ENCODE results near the gene EBI3. TPM values are rescaled to one million over a fixed set of nuclear protein-coding genes. Genes with fewer than 3 reads are reported as not detected.
A peak's percentile ranks its signal among the peaks of the same experiment; 100 is the strongest.

Gene EBI3
- total and polyA plus RNA-seq, 2 of the 13 experiments (the other 11 are each of a cell fraction or from before 2014, with no cell fraction given): 3.4 TPM; not detected in 1

DNA sequence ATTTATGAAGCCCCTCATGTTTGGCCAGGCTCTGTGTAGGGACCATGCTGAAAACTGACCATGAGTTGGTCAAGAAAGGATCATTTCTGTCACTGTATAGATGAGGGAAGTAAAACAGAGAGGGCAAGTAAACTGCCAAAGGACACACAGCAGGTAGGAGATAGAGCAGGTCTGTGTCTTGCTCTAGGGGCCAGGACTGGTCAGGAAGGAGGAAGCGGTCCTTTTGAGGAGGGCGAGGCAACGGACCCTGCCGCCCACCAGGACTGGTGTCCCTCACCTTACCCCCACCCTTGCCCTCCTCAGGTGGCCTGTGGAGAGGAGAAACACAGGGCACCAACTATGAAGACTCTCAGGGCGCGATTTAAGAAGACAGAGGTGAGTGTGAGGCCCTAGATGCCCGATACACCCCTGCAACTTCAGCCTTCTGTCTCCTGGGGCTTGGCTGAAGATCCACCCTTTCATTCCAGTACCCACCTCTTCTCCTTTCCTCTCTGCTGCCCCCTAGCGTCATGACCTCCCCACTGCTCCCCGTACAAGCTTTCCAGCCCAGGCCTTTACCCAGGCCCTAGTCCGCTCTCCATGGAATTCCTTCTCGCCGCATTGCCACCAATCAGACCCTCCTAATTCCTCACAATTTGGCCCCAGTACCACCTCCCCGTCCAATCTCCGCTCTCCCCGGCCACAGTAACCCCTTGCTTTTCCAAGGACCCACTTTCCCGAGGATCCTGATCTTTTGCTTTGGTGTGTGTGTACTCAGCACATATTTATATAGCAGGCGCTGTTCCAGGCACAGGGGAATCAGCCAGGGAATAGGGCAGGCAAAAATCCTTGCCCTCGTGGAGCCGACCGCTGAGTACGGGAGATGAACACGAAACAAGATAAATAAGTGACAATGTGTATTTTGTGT is 43.0 kb upstream of the EBI3 start (continued):
- peak; percentile 81 for TF ChIP-seq PHF5A (CRISPR knock-in tag; IDR thresholded peaks at IDR 0.05; ENCODE audit: low read depth, unreplicated experiment)
- no peak for TF ChIP-seq CENPT (CRISPR knock-in tag; IDR thresholded peaks at IDR 0.05; ENCODE audit: low read depth)
- 0 out of 2 replicates have a peak, but pooled peaks have one; percentile 33 for TF ChIP-seq ZNF878 (CRISPR knock-in tag; IDR thresholded peaks at IDR 0.05)
- TF ChIP-seq, protein P1, sequence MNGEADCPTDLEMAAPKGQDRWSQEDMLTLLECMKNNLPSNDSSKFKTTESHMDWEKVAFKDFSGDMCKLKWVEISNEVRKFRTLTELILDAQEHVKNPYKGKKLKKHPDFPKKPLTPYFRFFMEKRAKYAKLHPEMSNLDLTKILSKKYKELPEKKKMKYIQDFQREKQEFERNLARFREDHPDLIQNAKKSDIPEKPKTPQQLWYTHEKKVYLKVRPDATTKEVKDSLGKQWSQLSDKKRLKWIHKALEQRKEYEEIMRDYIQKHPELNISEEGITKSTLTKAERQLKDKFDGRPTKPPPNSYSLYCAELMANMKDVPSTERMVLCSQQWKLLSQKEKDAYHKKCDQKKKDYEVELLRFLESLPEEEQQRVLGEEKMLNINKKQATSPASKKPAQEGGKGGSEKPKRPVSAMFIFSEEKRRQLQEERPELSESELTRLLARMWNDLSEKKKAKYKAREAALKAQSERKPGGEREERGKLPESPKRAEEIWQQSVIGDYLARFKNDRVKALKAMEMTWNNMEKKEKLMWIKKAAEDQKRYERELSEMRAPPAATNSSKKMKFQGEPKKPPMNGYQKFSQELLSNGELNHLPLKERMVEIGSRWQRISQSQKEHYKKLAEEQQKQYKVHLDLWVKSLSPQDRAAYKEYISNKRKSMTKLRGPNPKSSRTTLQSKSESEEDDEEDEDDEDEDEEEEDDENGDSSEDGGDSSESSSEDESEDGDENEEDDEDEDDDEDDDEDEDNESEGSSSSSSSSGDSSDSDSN (CRISPR knock-in tag; IDR thresholded peaks at IDR 0.05): peak; percentile 32; the same call in 1 of the 2 replicates
- no peak for TF ChIP-seq ARNT (IDR thresholded peaks at IDR 0.05)
- TF ChIP-seq SMC3 (IDR thresholded peaks at IDR 0.05; ENCODE audit: low read length): peak; percentile 63; the same call in 1 of the 2 replicates
- TF ChIP-seq, protein P2, sequence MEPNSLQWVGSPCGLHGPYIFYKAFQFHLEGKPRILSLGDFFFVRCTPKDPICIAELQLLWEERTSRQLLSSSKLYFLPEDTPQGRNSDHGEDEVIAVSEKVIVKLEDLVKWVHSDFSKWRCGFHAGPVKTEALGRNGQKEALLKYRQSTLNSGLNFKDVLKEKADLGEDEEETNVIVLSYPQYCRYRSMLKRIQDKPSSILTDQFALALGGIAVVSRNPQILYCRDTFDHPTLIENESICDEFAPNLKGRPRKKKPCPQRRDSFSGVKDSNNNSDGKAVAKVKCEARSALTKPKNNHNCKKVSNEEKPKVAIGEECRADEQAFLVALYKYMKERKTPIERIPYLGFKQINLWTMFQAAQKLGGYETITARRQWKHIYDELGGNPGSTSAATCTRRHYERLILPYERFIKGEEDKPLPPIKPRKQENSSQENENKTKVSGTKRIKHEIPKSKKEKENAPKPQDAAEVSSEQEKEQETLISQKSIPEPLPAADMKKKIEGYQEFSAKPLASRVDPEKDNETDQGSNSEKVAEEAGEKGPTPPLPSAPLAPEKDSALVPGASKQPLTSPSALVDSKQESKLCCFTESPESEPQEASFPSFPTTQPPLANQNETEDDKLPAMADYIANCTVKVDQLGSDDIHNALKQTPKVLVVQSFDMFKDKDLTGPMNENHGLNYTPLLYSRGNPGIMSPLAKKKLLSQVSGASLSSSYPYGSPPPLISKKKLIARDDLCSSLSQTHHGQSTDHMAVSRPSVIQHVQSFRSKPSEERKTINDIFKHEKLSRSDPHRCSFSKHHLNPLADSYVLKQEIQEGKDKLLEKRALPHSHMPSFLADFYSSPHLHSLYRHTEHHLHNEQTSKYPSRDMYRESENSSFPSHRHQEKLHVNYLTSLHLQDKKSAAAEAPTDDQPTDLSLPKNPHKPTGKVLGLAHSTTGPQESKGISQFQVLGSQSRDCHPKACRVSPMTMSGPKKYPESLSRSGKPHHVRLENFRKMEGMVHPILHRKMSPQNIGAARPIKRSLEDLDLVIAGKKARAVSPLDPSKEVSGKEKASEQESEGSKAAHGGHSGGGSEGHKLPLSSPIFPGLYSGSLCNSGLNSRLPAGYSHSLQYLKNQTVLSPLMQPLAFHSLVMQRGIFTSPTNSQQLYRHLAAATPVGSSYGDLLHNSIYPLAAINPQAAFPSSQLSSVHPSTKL (CRISPR knock-in tag; IDR thresholded peaks at IDR 0.05): no peak
- no peak for TF ChIP-seq HCFC1 (IDR thresholded peaks at IDR 0.05; ENCODE audit: low read depth, low read length)
- no peak for TF ChIP-seq ZNF776 (CRISPR knock-in tag; IDR thresholded peaks at IDR 0.05)
- TF ChIP-seq THAP11 (CRISPR knock-in tag; IDR thresholded peaks at IDR 0.05): peak; percentile 48; the same call in 1 of the 2 replicates
- no peak for TF ChIP-seq MED1 (CRISPR knock-in tag; IDR thresholded peaks at IDR 0.05)
- TF ChIP-seq HDAC6 (IDR thresholded peaks at IDR 0.05; ENCODE audit: low read depth, low read length): no peak
- TF ChIP-seq, protein P3, sequence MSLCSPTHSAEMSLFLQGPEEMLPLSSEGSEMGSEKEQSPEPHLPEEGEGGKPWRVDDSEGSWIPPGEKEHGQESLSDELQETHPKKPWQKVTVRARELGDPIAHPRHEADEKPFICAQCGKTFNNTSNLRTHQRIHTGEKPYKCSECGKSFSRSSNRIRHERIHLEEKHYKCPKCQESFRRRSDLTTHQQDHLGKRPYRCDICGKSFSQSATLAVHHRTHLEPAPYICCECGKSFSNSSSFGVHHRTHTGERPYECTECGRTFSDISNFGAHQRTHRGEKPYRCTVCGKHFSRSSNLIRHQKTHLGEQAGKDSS (CRISPR knock-in tag; IDR thresholded peaks at IDR 0.05; ENCODE audit: borderline replicate concordance, low read depth): no peak
- TF ChIP-seq RAD51 (IDR thresholded peaks at IDR 0.05; ENCODE audit: borderline replicate concordance): no peak
- TF ChIP-seq BCL6 (CRISPR knock-in tag; IDR thresholded peaks at IDR 0.05): no peak
- 0 out of 2 replicates have a peak, but pooled peaks have one; percentile 19 for TF ChIP-seq ERF (CRISPR knock-in tag; IDR thresholded peaks at IDR 0.05)
- TF ChIP-seq, protein P4, sequence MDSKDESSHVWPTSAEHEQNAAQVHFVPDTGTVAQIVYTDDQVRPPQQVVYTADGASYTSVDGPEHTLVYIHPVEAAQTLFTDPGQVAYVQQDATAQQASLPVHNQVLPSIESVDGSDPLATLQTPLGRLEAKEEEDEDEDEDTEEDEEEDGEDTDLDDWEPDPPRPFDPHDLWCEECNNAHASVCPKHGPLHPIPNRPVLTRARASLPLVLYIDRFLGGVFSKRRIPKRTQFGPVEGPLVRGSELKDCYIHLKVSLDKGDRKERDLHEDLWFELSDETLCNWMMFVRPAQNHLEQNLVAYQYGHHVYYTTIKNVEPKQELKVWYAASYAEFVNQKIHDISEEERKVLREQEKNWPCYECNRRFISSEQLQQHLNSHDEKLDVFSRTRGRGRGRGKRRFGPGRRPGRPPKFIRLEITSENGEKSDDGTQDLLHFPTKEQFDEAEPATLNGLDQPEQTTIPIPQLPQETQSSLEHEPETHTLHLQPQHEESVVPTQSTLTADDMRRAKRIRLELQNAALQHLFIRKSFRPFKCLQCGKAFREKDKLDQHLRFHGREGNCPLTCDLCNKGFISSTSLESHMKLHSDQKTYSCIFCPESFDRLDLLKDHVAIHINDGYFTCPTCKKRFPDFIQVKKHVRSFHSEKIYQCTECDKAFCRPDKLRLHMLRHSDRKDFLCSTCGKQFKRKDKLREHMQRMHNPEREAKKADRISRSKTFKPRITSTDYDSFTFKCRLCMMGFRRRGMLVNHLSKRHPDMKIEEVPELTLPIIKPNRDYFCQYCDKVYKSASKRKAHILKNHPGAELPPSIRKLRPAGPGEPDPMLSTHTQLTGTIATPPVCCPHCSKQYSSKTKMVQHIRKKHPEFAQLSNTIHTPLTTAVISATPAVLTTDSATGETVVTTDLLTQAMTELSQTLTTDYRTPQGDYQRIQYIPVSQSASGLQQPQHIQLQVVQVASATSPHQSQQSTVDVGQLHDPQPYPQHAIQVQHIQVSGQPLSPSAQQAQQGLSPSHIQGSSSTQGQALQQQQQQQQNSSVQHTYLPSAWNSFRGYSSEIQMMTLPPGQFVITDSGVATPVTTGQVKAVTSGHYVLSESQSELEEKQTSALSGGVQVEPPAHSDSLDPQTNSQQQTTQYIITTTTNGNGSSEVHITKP (CRISPR knock-in tag; IDR thresholded peaks at IDR 0.05; ENCODE audit: low read depth): no peak
